Fibroblast of the aortic adventitia (primary cell): ENCODE results near the gene KIF26B. TPM values are rescaled to one million over a fixed set of nuclear protein-coding genes. Genes with fewer than 3 reads are reported as not detected.

ENCODE experiments used
- DNase-seq: peaks from one replicate; pipeline ENCODE4 v3.0.0-alpha.2; 2010; ENCODE audit warnings: low read depth
- H3K4me3 ChIP-seq: 2 replicates; pipeline ENCODE4 v1.5.1; 2011; ENCODE audit warnings: low read depth, mild to moderate bottlenecking, control low read depth, low read length, moderate library complexity
- total RNA-seq: library from RNA; depleted of rRNA; stranded (reverse); fragments of >200 nt; gene quantifications from 2 replicates; pipeline ENCODE4 v1.2.3, GENCODE V29; 2012; ENCODE audit warnings: low replicate concordance
- TF ChIP-seq, protein P1 (sequence below): IDR thresholded peaks from 2 replicates; pipeline ENCODE4 v1.5.1; 2011; ENCODE audit warnings: mild to moderate bottlenecking, low read length, control low read depth, inconsistent platforms; ENCODE audit not compliant: insufficient read depth

Gene KIF26B
- total RNA-seq, 1 donor: 4.6 TPM

DNA sequence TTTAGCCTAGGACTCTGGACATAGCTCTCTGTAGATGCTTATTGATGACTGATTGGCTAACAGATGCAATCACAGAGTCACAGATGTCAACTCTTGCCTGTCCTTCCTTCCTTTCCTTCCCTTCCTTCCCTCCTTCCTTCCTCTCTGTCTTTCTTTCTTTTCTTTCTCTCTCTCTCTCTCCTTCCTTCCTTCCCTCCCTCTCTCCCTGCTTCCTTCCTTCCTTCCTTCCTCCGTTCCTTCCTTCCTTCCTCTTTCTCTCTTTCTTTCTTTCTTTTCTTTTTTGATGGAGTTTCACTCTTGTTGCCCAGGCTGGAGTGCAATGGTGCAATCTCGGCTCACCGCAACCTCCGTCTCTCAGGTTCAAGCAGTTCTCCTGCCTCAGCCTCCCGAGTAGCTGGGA, 106.1 kb downstream of the KIF26B start:
- TF ChIP-seq, protein P1, sequence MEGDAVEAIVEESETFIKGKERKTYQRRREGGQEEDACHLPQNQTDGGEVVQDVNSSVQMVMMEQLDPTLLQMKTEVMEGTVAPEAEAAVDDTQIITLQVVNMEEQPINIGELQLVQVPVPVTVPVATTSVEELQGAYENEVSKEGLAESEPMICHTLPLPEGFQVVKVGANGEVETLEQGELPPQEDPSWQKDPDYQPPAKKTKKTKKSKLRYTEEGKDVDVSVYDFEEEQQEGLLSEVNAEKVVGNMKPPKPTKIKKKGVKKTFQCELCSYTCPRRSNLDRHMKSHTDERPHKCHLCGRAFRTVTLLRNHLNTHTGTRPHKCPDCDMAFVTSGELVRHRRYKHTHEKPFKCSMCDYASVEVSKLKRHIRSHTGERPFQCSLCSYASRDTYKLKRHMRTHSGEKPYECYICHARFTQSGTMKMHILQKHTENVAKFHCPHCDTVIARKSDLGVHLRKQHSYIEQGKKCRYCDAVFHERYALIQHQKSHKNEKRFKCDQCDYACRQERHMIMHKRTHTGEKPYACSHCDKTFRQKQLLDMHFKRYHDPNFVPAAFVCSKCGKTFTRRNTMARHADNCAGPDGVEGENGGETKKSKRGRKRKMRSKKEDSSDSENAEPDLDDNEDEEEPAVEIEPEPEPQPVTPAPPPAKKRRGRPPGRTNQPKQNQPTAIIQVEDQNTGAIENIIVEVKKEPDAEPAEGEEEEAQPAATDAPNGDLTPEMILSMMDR: no peak
- DNase-seq: no peak
- no peak overlapping the region for H3K4me3 ChIP-seq

DNA sequence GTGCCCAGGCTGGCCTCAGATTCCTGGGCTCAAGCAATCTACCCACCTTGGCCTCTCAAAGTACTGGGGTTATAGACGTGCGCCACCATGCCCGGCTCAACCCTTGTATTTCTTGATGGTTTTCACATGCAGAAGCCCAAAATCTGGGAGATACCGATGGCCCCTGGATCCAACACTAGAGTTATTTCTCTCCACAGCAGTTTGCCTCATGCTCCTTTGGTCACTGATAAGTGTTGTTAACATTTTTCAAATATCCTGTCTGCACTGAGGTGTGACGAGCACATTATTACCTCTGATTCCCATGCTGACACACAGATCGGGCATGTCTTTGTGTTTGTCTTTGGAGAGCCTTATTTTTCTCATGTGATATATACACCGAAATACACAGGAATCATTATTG, 107.0 kb downstream of the KIF26B start:
- no peak overlapping the region for H3K4me3 ChIP-seq
- no peak for DNase-seq
- TF ChIP-seq, protein P1: no peak

GRCh38 chr1:245263529-245264095, 108.8 kb downstream of the KIF26B start:
- H3K4me3 ChIP-seq: no peak overlapping the region
- DNase-seq: peak; percentile 75
- TF ChIP-seq, protein P1: no peak

DNA sequence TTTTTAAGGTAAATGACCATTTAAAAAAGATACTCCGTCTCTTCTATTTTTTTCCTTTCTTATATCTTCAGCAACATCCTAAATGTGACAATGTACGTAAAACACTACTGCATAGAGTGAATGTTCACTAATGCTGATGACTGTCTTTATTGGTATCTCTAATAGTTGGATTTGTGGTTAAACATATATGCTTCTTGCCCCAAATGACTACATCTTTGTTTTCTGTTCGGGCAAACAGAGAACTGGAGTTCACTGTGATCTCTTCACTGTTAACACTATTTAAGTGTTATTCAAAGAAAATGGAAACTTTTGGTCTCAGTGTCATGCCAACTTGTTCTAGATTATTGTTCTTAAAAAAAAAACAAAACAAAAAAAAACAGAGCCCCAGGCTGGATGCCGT, 109.4 kb downstream of the KIF26B start:
- DNase-seq: no peak

GRCh38 chr1:245266105-245266504, 111.3 kb downstream of the KIF26B start:
- TF ChIP-seq, protein P1: no peak
- no peak overlapping the region for H3K4me3 ChIP-seq
- DNase-seq: no peak

More for the DNA sequence above, 109.4 kb downstream of the KIF26B start:
- TF ChIP-seq, protein P1: no peak
- no peak overlapping the region for H3K4me3 ChIP-seq

DNA sequence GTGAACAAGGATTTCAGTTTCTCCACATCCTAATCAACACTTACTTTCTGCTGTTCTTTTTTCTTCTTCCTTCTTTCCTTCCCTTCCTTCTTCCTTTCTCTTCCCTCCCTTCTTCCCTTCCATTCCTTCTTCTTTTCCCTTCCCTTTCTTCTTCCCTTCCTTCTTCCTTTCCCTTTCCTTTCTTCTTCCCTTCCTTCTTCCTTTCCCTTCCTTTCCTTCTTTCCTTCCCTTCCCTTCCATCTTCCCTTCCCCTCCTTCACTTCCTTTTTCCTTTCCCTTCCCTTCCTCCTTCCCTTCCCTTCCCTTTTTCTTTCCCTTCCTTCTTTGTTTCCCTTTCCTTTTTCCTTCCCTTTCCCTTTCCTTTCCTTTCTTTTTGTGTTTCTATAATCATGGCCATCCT, 115.3 kb downstream of the KIF26B start:
- no peak overlapping the region for H3K4me3 ChIP-seq
- TF ChIP-seq, protein P1: no peak

GRCh38 chr1:245270972-245271371, 116.2 kb downstream of the KIF26B start:
- no peak for DNase-seq
- TF ChIP-seq, protein P1: no peak

More for the DNA sequence above, 115.3 kb downstream of the KIF26B start:
- DNase-seq: no peak

More at GRCh38 chr1:245270972-245271371, 116.2 kb downstream of the KIF26B start:
- no peak overlapping the region for H3K4me3 ChIP-seq
